ENCODE results near the gene NRSN2. TPM values are rescaled to one million over a fixed set of nuclear protein-coding genes. Genes with fewer than 3 reads are reported as not detected.

NRSN2 gene
- total RNA-seq, 1 experiment from 2014 or later = 65.9 TPM

Other genes starting within 250 kb of the NRSN2 start
- gene DEFB126, start 204.5 kb upstream of the NRSN2 start, total RNA-seq (2014; rRNA removed; shearing (Covaris generic)) = not detected in 2 replicates
- not detected in 2 replicates for gene DEFB127, start 189.7 kb upstream of the NRSN2 start, total RNA-seq (2014; rRNA removed; shearing (Covaris generic))
- not detected in 2 replicates for gene DEFB128, start 157.4 kb upstream of the NRSN2 start, total RNA-seq (2014; rRNA removed; shearing (Covaris generic))
- not detected in 2 replicates for gene DEFB129, start 119.9 kb upstream of the NRSN2 start, total RNA-seq (2014; rRNA removed; shearing (Covaris generic))
- gene DEFB132, start 89.4 kb upstream of the NRSN2 start, total RNA-seq (2014; rRNA removed; shearing (Covaris generic)) = not detected in 2 replicates
- 1.0 and 4.5 TPM in 2 replicates for gene C20orf96, start 56.4 kb upstream of the NRSN2 start, total RNA-seq (2014; rRNA removed; shearing (Covaris generic))
- gene ZCCHC3, start 49.5 kb upstream of the NRSN2 start, total RNA-seq (2014; rRNA removed; shearing (Covaris generic)) = 74.3 and 75.1 TPM in 2 replicates
- gene SOX12, start 21.6 kb upstream of the NRSN2 start, total RNA-seq (2014; rRNA removed; shearing (Covaris generic)) = 9.6 and 12.4 TPM in 2 replicates
- gene TRIB3, start 33.6 kb downstream of the NRSN2 start, total RNA-seq (2014; rRNA removed; shearing (Covaris generic)) = 12.9 and 15.6 TPM in 2 replicates
- gene RBCK1, start 61.2 kb downstream of the NRSN2 start, total RNA-seq (2014; rRNA removed; shearing (Covaris generic)) = 52.4 and 58.5 TPM in 2 replicates
- gene TBC1D20, start 115.4 kb downstream of the NRSN2 start, total RNA-seq (2014; rRNA removed; shearing (Covaris generic)) = 13.5 and 17.4 TPM in 2 replicates
- 204 and 275 TPM in 2 replicates for gene CSNK2A1, start 196.7 kb downstream of the NRSN2 start, total RNA-seq (2014; rRNA removed; shearing (Covaris generic))